Gastroesophageal sphincter (tissue), 4 donors: ENCODE results near the gene ELANE. TPM values are rescaled to one million over a fixed set of nuclear protein-coding genes. Genes with fewer than 3 reads are reported as not detected.

Experiments
- ATAC-seq: fragments of 150-250 bp; one replicate; pipeline ENCODE4 v1.9.1; 2016; ENCODE audit warnings: mild to moderate bottlenecking, moderate library complexity
- H3K27ac ChIP-seq, 4 donors: fragments of 200-600 bp; sonication (generic) in 3 of 4; 1 replicate in 3 of 4; 2 replicates in 1 of 4; pipeline ENCODE4 v1.5.1; 2016 to 2019
- H3K27me3 ChIP-seq: fragments of 200-600 bp; sonication (generic); one replicate; pipeline ENCODE4 v1.5.1; 2019
- H3K36me3 ChIP-seq, 2 donors: fragments of 200-600 bp; sonication (generic); one replicate each; pipeline ENCODE4 v1.5.1; 2019; ENCODE audit warnings: control low read depth in 1 of 2
- H3K4me1 ChIP-seq, 3 donors: fragments of 200-600 bp; sonication (generic); 1 replicate in 2 of 3; 2 replicates in 1 of 3; pipeline ENCODE4 v1.5.1; 2016 to 2019; ENCODE audit warnings: control low read depth in 2 of 3
- H3K4me3 ChIP-seq, 2 donors: fragments of 200-600 bp; sonication (generic); one replicate each; pipeline ENCODE4 v1.5.1; 2019; ENCODE audit warnings: mild to moderate bottlenecking in 1 of 2, moderate library complexity in 1 of 2
- H3K9me3 ChIP-seq, 3 donors: fragments of 200-600 bp; sonication (generic); one replicate each; pipeline ENCODE4 v1.5.1; 2017 to 2019; ENCODE audit warnings: control low read depth in 2 of 3
- CTCF ChIP-seq, 4 experiments: fragments of 200-600 bp in 2 of 4; fragments of 450-650 bp in 2 of 4; sonication (generic) in 1 of 4; IDR thresholded peaks; one replicate each; pipeline ENCODE4 v1.5.1; 2017 to 2019; ENCODE audit warnings: antibody characterized with exemption in 4 of 4, mild to moderate bottlenecking in 2 of 4, moderate library complexity in 2 of 4
- EP300 ChIP-seq: sonication (generic); formaldehyde crosslinking; IDR thresholded peaks from one replicate; pipeline ENCODE4 v1.6.1; 2017; ENCODE audit warnings: antibody characterized with exemption, mild to moderate bottlenecking
- POLR2A ChIP-seq, 2 donors: fragments of 450-650 bp; IDR thresholded peaks; one replicate each; pipeline ENCODE4 v1.6.1; 2017; ENCODE audit warnings: antibody characterized with exemption in 2 of 2, mild to moderate bottlenecking in 2 of 2, moderate library complexity in 1 of 2
- POLR2AphosphoS5 ChIP-seq: sonication (generic); formaldehyde crosslinking; IDR thresholded peaks from one replicate; pipeline ENCODE4 v1.6.1; 2017; ENCODE audit warnings: antibody characterized with exemption
- WGBS, 2 donors: methylation state at CpG; one replicate each; pipeline ENCODE4 v1.1.5; 2018; ENCODE audit warnings: low coverage in 1 of 2; 5-methylcytosine and 5-hydroxymethylcytosine counted together
- total RNA-seq, 4 donors: library from RNA; depleted of rRNA; stranded (reverse); fragments of >200 nt; gene quantifications; one replicate each; pipeline ENCODE4 v1.1.0, GENCODE V29; 2016

Gene ELANE
- total RNA-seq, 4 donors from 2014 or later: 0.49 to 2.3 (median 1.7) TPM

- TF ChIP-seq CTCF (IDR thresholded peaks at IDR 0.05) (no peak), POLR2A (IDR thresholded peaks at IDR 0.05) (no peak), EP300 (no peak), POLR2AphosphoS5 (no peak)
- WGBS, 2 donors: 0 to 7% methylated on average over 5 to 10 of the region's 27 CpGs
- Histone ChIP-seq H3K36me3 (peaks cover 0 to 48% of the 10 kb centered on the region in 2 donors), H3K27ac (peak overlapping the region; percentile 48 to 97 (median 88)), H3K9me3 (no peaks in the 10 kb centered on the region), H3K27me3 (no peaks in the 10 kb centered on the region), H3K4me1 (peaks cover 0 to 25% (median 5%) of the 10 kb centered on the region in 3 donors), H3K4me3 (peak overlapping the region; percentile 51 to 78)
- no peak for ATAC-seq
Observed at GRCh38 chr19:892243-892893, 40.3 kb downstream of the ELANE start.

- 1% methylated on average over 16 to 17 of the region's 69 CpGs for whole genome bisulfite sequencing, 2 donors
- H3K27me3 ChIP-seq: no peaks in the 10 kb centered on the region
- no peaks in the 10 kb centered on the region for H3K9me3 ChIP-seq
- peak; percentile 97 for ATAC-seq
- peak within 1 kb of the TSS; percentile 51 to 78 for H3K4me3 ChIP-seq
- H3K27ac ChIP-seq: peak within 1 kb of the TSS; percentile 48 to 97 (median 88)
- H3K36me3 ChIP-seq: peaks cover 0 to 47% of the 10 kb centered on the region in 2 donors
- peaks cover 0 to 25% (median 5%) of the 10 kb centered on the region in 3 donors for H3K4me1 ChIP-seq
- TF ChIP-seq POLR2A (IDR thresholded peaks at IDR 0.05) (peak; percentile 30 to 39), CTCF (IDR thresholded peaks at IDR 0.05) (peak in 1 of 4 experiments; percentile 17), EP300 (no peak)
Observed at GRCh38 chr19:892894-893689, 41.0 kb downstream of the ELANE start, which contains the start of the genes MED16 and RNU6-9. TSS of gene MED16 (minus strand) at chr19:893187. CDS start at chr19:891131, 2,056 bp downstream. TSS of gene RNU6-9 (plus strand) at chr19:893484.

GRCh38 chr19:896434-896833 lies 44.3 kb downstream of the ELANE start:
- peaks cover 0 to 16% (median 5%) of the 10 kb centered on the region in 3 donors for H3K4me1 ChIP-seq
- H3K36me3 ChIP-seq: peaks cover 0 to 42% of the 10 kb centered on the region in 2 donors
- WGBS, 2 donors: 80 to 88% methylated on average over 1 to 4 of the region's 10 CpGs
- no peak overlapping the region for H3K27ac ChIP-seq
- no peaks in the 10 kb centered on the region for H3K9me3 ChIP-seq
- no peak for ATAC-seq
- H3K27me3 ChIP-seq: no peaks in the 10 kb centered on the region
- H3K4me3 ChIP-seq: no peak overlapping the region
- TF ChIP-seq POLR2A (IDR thresholded peaks at IDR 0.05) (no peak), CTCF (IDR thresholded peaks at IDR 0.05) (no peak), POLR2AphosphoS5 (no peak), EP300 (no peak)

GRCh38 chr19:896999-897398 lies 44.9 kb downstream of the ELANE start:
- no peak for ATAC-seq
- Histone ChIP-seq H3K27ac (no peak overlapping the region), H3K9me3 (no peaks in the 10 kb centered on the region), H3K36me3 (peaks cover 0 to 48% of the 10 kb centered on the region in 2 donors), H3K4me1 (peaks cover 0 to 11% (median 2%) of the 10 kb centered on the region in 3 donors), H3K4me3 (no peak overlapping the region), H3K27me3 (no peaks in the 10 kb centered on the region)
- 41 to 94% methylated on average over 3 to 8 of the region's 11 CpGs for WGBS, 2 donors
- TF ChIP-seq POLR2A (IDR thresholded peaks at IDR 0.05) (no peak), EP300 (no peak)

- H3K4me3 ChIP-seq: no peak overlapping the region
Observed at GRCh38 chr19:897442-898039, 45.4 kb downstream of the ELANE start.

More at GRCh38 chr19:897442-898039, 45.4 kb downstream of the ELANE start:
- H3K4me1 ChIP-seq: peaks cover 0 to 6% (median 0%) of the 10 kb centered on the region in 3 donors
- no peak overlapping the region for H3K27ac ChIP-seq
- no peaks in the 10 kb centered on the region for H3K27me3 ChIP-seq
- WGBS, 2 donors: 100% methylated on average over 2 to 3 of the region's 26 CpGs
- peaks cover 0 to 48% of the 10 kb centered on the region in 2 donors for H3K36me3 ChIP-seq
- no peaks in the 10 kb centered on the region for H3K9me3 ChIP-seq
- no peak for ATAC-seq
- TF ChIP-seq POLR2A (IDR thresholded peaks at IDR 0.05): no peak
- no peak for TF ChIP-seq EP300
- TF ChIP-seq CTCF (IDR thresholded peaks at IDR 0.05): no peak
- TF ChIP-seq POLR2AphosphoS5: no peak
